ENCODE results near the gene CCDC13. TPM values are rescaled to one million over a fixed set of nuclear protein-coding genes. Genes with fewer than 3 reads are reported as not detected.

Gene CCDC13
- total RNA-seq, 1 donor from 2014 or later = not detected

Other genes starting within 250 kb of the CCDC13 start
- gene SEC22C, start 191.3 kb downstream of the CCDC13 start, total RNA-seq = 36.1 and 40.1 TPM in 2 replicates
- 62.4 and 67.1 TPM in 2 replicates for gene SS18L2, start 182.4 kb downstream of the CCDC13 start, total RNA-seq
- 76.6 and 86.2 TPM in 2 replicates for gene NKTR, start 172.6 kb downstream of the CCDC13 start, total RNA-seq
- gene ZBTB47, start 119.6 kb downstream of the CCDC13 start, total RNA-seq = 0.16 and 0.44 TPM in 2 replicates
- not detected in 2 replicates for gene KLHL40, start 87.7 kb downstream of the CCDC13 start, total RNA-seq
- not detected in 2 replicates for gene HHATL, start 70.5 kb downstream of the CCDC13 start, total RNA-seq
- 85.9 and 88.5 TPM in 2 replicates for gene HIGD1A, start 31.2 kb upstream of the CCDC13 start, total RNA-seq
- 0.44 and 1.0 TPM in 2 replicates for gene ACKR2, start 36.2 kb upstream of the CCDC13 start, total RNA-seq
- gene CYP8B1, start 102.6 kb upstream of the CCDC13 start, total RNA-seq = not detected in 2 replicates
- gene ZNF662, start 132.9 kb upstream of the CCDC13 start, total RNA-seq = 0.21 and 0.30 TPM in 2 replicates
- gene GASK1A, start 206.1 kb upstream of the CCDC13 start, total RNA-seq = not detected in 2 replicates